ENCODE data around the gene ZBTB7C.

The ZBTB7C gene

GRCh38 chr18:48027401-48027963, 381.7 kb downstream of the ZBTB7C start:
- H3K9ac ChIP-seq (ENCODE audit: low read length in 5 of 5) = peak overlapping the region in 4 of 5 donors; percentile 5 to 59 (median 24)
- no peaks in the 10 kb centered on the region for H3K9me3 ChIP-seq (ENCODE audit: control insufficient read depth in 5 of 5, low read length in 5 of 5)
- no peak overlapping the region for H3K4me3 ChIP-seq (ENCODE audit: low read depth in 1 of 5, low read length in 5 of 5)
- peaks cover 14 to 63% (median 52%) of the 10 kb centered on the region in 5 donors for H3K4me1 ChIP-seq (ENCODE audit: control insufficient read depth in 5 of 5, insufficient read depth in 5 of 5, low read length in 5 of 5)
- H3K36me3 ChIP-seq (ENCODE audit: control insufficient read depth in 5 of 5, insufficient read depth in 5 of 5, low read length in 5 of 5) = no peaks in the 10 kb centered on the region
- peak overlapping the region; percentile 82 for H3K27ac ChIP-seq (ENCODE audit: low read depth, low read length)
- H3K27me3 ChIP-seq (ENCODE audit: control insufficient read depth in 5 of 5, insufficient read depth in 4 of 5, low read length in 5 of 5) = no peaks in the 10 kb centered on the region

- Histone ChIP-seq H3K4me1 (ENCODE audit: control insufficient read depth in 5 of 5, insufficient read depth in 5 of 5, low read length in 5 of 5) (peaks cover 14 to 74% (median 59%) of the 10 kb centered on the region in 5 donors), H3K9ac (ENCODE audit: low read length in 5 of 5) (peak overlapping the region in 2 of 5 donors; percentile 43 to 66), H3K4me3 (ENCODE audit: low read depth in 1 of 5, low read length in 5 of 5) (no peak overlapping the region), H3K9me3 (ENCODE audit: control insufficient read depth in 5 of 5, low read length in 5 of 5) (no peaks in the 10 kb centered on the region), H3K27me3 (ENCODE audit: control insufficient read depth in 5 of 5, insufficient read depth in 4 of 5, low read length in 5 of 5) (no peaks in the 10 kb centered on the region), H3K27ac (ENCODE audit: low read depth, low read length) (peak overlapping the region; percentile 82), H3K36me3 (ENCODE audit: control insufficient read depth in 5 of 5, insufficient read depth in 5 of 5, low read length in 5 of 5) (no peaks in the 10 kb centered on the region)
Measured at GRCh38 chr18:48026216-48026615, 383.0 kb downstream of the ZBTB7C start.

DNA sequence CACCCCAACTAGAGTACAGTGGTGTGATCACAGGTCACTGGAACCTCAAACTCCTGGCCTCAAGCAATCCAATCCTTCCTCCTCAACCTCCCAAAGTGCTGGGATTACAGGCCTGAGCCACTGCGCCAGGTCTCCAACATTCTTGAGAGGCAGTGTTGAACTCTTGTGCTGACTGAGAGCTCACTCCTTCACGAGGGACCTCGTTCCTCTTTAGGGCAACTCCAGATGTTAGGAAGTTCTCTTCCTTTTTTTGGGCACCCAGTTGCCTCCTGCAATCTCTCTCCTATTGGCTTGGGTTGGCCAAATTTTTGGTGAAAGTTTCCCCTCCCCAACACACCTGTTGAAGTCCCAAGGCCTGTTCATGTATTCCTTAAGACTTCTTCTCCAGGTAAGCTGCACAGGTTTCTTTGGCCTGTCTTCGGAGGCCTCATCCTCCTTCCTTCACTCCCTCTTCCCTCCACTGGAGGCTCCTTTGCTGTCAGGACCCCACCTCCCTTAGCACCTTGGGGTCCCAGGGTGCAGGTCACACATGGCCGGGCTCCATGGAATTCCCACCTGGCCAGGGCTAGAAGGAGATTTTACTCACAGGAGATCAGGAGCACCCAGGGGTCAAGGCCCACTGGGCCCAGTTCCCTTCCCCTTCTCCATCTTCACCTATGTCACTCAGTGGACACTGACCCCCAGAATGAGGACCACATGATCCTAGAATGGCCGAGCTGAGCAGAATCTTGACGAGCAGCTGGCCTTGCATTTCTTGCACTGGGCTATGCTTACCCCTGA, 384.1 kb downstream of the ZBTB7C start:
- H3K4me3 ChIP-seq (ENCODE audit: low read depth in 1 of 5, low read length in 5 of 5) = no peak overlapping the region
- peak overlapping the region; percentile 82 for H3K27ac ChIP-seq (ENCODE audit: low read depth, low read length)
- peaks cover 14 to 70% (median 59%) of the 10 kb centered on the region in 5 donors for H3K4me1 ChIP-seq (ENCODE audit: control insufficient read depth in 5 of 5, insufficient read depth in 5 of 5, low read length in 5 of 5)
- H3K9me3 ChIP-seq (ENCODE audit: control insufficient read depth in 5 of 5, low read length in 5 of 5) = no peaks in the 10 kb centered on the region
- peak overlapping the region in 1 of 5 donors; percentile 66 for H3K9ac ChIP-seq (ENCODE audit: low read length in 5 of 5)
- H3K36me3 ChIP-seq (ENCODE audit: control insufficient read depth in 5 of 5, insufficient read depth in 5 of 5, low read length in 5 of 5) = no peaks in the 10 kb centered on the region
- H3K27me3 ChIP-seq (ENCODE audit: control insufficient read depth in 5 of 5, insufficient read depth in 4 of 5, low read length in 5 of 5) = no peaks in the 10 kb centered on the region

GRCh38 chr18:48024009-48024512, 385.1 kb downstream of the ZBTB7C start:
- Histone ChIP-seq H3K27ac (ENCODE audit: low read depth, low read length) (peak overlapping the region; percentile 82), H3K9ac (ENCODE audit: low read length in 5 of 5) (peak overlapping the region in 1 of 5 donors; percentile 24), H3K4me1 (ENCODE audit: control insufficient read depth in 5 of 5, insufficient read depth in 5 of 5, low read length in 5 of 5) (peaks cover 14 to 70% (median 59%) of the 10 kb centered on the region in 5 donors), H3K27me3 (ENCODE audit: control insufficient read depth in 5 of 5, insufficient read depth in 4 of 5, low read length in 5 of 5) (no peaks in the 10 kb centered on the region), H3K4me3 (ENCODE audit: low read depth in 1 of 5, low read length in 5 of 5) (peak overlapping the region in 1 of 5 donors; percentile 5), H3K9me3 (ENCODE audit: control insufficient read depth in 5 of 5, low read length in 5 of 5) (no peaks in the 10 kb centered on the region), H3K36me3 (ENCODE audit: control insufficient read depth in 5 of 5, insufficient read depth in 5 of 5, low read length in 5 of 5) (no peaks in the 10 kb centered on the region)

- H3K27me3 ChIP-seq (ENCODE audit: control insufficient read depth in 5 of 5, insufficient read depth in 4 of 5, low read length in 5 of 5) = no peaks in the 10 kb centered on the region
- H3K9me3 ChIP-seq (ENCODE audit: control insufficient read depth in 5 of 5, low read length in 5 of 5) = no peaks in the 10 kb centered on the region
- no peaks in the 10 kb centered on the region for H3K36me3 ChIP-seq (ENCODE audit: control insufficient read depth in 5 of 5, insufficient read depth in 5 of 5, low read length in 5 of 5)
- H3K9ac ChIP-seq (ENCODE audit: low read length in 5 of 5) = peak overlapping the region in 1 of 5 donors; percentile 24
- H3K4me3 ChIP-seq (ENCODE audit: low read depth in 1 of 5, low read length in 5 of 5) = peak overlapping the region in 1 of 5 donors; percentile 5
- H3K27ac ChIP-seq (ENCODE audit: low read depth, low read length) = peak overlapping the region; percentile 82
- H3K4me1 ChIP-seq (ENCODE audit: control insufficient read depth in 5 of 5, insufficient read depth in 5 of 5, low read length in 5 of 5) = peaks cover 14 to 68% (median 59%) of the 10 kb centered on the region in 5 donors
Measured at GRCh38 chr18:48023334-48024008, 385.7 kb downstream of the ZBTB7C start.

DNA sequence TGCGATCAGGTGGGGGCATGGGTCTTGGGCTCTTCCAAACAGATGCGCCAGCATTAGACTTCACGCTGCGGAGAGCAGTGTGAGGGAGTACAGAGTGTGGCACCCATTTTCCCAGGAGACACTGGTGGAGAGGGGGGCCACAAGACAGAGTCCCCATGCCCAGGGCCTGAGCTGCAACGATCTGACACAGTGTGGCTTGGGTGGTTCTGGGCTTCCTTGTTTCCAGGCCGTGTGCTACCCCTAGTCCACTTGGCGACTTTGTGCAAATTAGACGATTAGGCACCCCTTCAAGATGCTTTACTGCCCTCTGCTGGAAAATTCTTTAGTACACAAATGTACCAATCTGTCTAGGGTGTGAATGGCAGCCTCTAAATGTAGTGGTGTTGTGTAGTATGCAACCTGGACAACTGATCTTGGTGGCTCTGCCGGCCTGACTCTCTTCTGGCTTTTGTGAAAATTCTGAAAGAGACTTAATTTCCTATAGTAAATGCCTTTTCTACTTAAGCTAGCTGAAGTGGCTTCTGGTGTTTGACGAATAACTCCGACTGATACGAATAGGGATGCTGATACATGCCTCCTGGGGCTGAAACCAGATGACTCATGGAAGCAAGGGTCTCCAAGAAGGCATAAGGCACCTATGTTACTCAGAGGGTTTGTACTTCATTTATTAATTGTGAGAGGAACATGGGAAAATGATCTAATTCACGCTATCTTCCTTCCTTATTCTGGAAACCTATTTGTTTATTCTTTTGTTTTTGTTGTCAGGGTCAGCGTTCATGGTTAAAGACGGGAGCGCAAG, 386.5 kb downstream of the ZBTB7C start:
- Histone ChIP-seq H3K36me3 (ENCODE audit: control insufficient read depth in 5 of 5, insufficient read depth in 5 of 5, low read length in 5 of 5) (no peaks in the 10 kb centered on the region), H3K27ac (ENCODE audit: low read depth, low read length) (peak overlapping the region; percentile 1), H3K4me1 (ENCODE audit: control insufficient read depth in 5 of 5, insufficient read depth in 5 of 5, low read length in 5 of 5) (peaks cover 11 to 67% (median 57%) of the 10 kb centered on the region in 5 donors), H3K27me3 (ENCODE audit: control insufficient read depth in 5 of 5, insufficient read depth in 4 of 5, low read length in 5 of 5) (no peaks in the 10 kb centered on the region), H3K9ac (ENCODE audit: low read length in 5 of 5) (no peak overlapping the region), H3K4me3 (ENCODE audit: low read depth in 1 of 5, low read length in 5 of 5) (no peak overlapping the region), H3K9me3 (ENCODE audit: control insufficient read depth in 5 of 5, low read length in 5 of 5) (no peaks in the 10 kb centered on the region)

GRCh38 chr18:48022021-48022420, 387.2 kb downstream of the ZBTB7C start:
- H3K9ac ChIP-seq (ENCODE audit: low read length in 5 of 5) = no peak overlapping the region
- H3K9me3 ChIP-seq (ENCODE audit: control insufficient read depth in 5 of 5, low read length in 5 of 5) = no peaks in the 10 kb centered on the region
- no peak overlapping the region for H3K27ac ChIP-seq (ENCODE audit: low read depth, low read length)
- peaks cover 9 to 70% (median 58%) of the 10 kb centered on the region in 5 donors for H3K4me1 ChIP-seq (ENCODE audit: control insufficient read depth in 5 of 5, insufficient read depth in 5 of 5, low read length in 5 of 5)
- H3K36me3 ChIP-seq (ENCODE audit: control insufficient read depth in 5 of 5, insufficient read depth in 5 of 5, low read length in 5 of 5) = no peaks in the 10 kb centered on the region
- no peak overlapping the region for H3K4me3 ChIP-seq (ENCODE audit: low read depth in 1 of 5, low read length in 5 of 5)
- H3K27me3 ChIP-seq (ENCODE audit: control insufficient read depth in 5 of 5, insufficient read depth in 4 of 5, low read length in 5 of 5) = no peaks in the 10 kb centered on the region

DNA sequence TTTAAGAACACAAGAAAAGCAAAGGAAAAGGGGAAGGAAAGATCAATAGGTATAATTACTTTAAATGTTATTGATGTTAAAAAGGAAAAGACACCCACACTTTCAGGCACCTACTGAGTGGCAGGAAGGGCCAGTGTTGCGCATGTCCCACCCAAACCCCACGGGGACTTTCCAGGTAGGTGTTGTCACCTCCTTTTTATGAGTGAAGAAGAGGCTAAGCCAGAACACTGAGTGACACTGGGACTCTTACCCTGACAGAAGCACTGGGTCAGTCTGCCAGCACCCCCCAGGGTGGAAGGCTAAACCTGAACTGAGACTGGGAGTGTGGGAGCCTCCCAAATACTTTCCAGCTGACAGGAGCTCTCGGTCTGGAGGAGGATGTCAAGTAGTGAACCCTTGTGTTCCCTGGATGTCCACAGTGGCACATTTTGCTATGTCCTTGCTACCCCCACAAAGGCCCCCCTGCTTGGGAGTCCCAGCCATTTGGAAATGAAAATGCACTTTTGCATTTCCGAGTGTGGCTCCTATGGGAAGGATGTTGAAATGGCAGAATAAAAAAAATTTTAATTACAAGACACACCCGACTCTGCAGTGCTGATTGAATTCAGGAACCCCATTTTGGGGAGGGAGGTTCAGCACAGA, 387.8 kb downstream of the ZBTB7C start:
- peak overlapping the region in 1 of 5 donors; percentile 28 for H3K9ac ChIP-seq (ENCODE audit: low read length in 5 of 5)
- H3K4me3 ChIP-seq (ENCODE audit: low read depth in 1 of 5, low read length in 5 of 5) = no peak overlapping the region
- H3K9me3 ChIP-seq (ENCODE audit: control insufficient read depth in 5 of 5, low read length in 5 of 5) = no peaks in the 10 kb centered on the region
- H3K36me3 ChIP-seq (ENCODE audit: control insufficient read depth in 5 of 5, insufficient read depth in 5 of 5, low read length in 5 of 5) = no peaks in the 10 kb centered on the region
- H3K27me3 ChIP-seq (ENCODE audit: control insufficient read depth in 5 of 5, insufficient read depth in 4 of 5, low read length in 5 of 5) = no peaks in the 10 kb centered on the region
- H3K4me1 ChIP-seq (ENCODE audit: control insufficient read depth in 5 of 5, insufficient read depth in 5 of 5, low read length in 5 of 5) = peaks cover 8 to 66% (median 57%) of the 10 kb centered on the region in 5 donors
- H3K27ac ChIP-seq (ENCODE audit: low read depth, low read length) = no peak overlapping the region
